Cardiac muscle cell (in vitro differentiated cells and primary cell): Measurements from ENCODE around the gene MAMLD1. TPM values are rescaled to one million over a fixed set of nuclear protein-coding genes. Genes with fewer than 3 reads are reported as not detected.

ENCODE experiments used
- DNase-seq, 2 donors: peaks; one replicate each; pipeline versions ENCODE4 v3.0.0 to v3.0.0-alpha.2; 2010 to 2017; ENCODE audit warnings: low read depth in 1 of 2, low spot score in 1 of 2
- H3K27ac ChIP-seq: fragments of 200-600 bp; sonication (generic); 2 replicates; pipeline ENCODE4 v1.5.1; 2016
- H3K27me3 ChIP-seq: fragments of 200-600 bp; sonication (generic); 2 replicates; pipeline ENCODE4 v1.6.0; 2016; ENCODE audit warnings: control low read depth
- H3K36me3 ChIP-seq: fragments of 200-600 bp; sonication (generic); 2 replicates; pipeline ENCODE4 v1.5.1; 2016; ENCODE audit warnings: control low read depth
- H3K4me1 ChIP-seq: fragments of 200-600 bp; sonication (generic); 2 replicates; pipeline ENCODE4 v1.8.1; 2017; ENCODE audit warnings: low read depth, mild to moderate bottlenecking, mixed run types
- H3K4me3 ChIP-seq: fragments of 200-600 bp; sonication (generic); 2 replicates; pipeline ENCODE4 v1.5.1; 2016; ENCODE audit warnings: mild to moderate bottlenecking
- H3K9me3 ChIP-seq: fragments of 200-600 bp; sonication (generic); 2 replicates; pipeline ENCODE4 v1.5.1; 2017; ENCODE audit warnings: low read depth, mild to moderate bottlenecking, control low read depth
- polyA plus RNA-seq: library from polyadenylated mRNA; unstranded; fragments of >200 nt; fragmentation: Nextera tagmentation; extraction: Ambion mirVana; gene quantifications from 2 replicates; pipeline ENCODE4 v1.2.1, GENCODE V29; 2016
- total RNA-seq: library from RNA; depleted of rRNA; stranded (reverse); fragments of >200 nt; gene quantifications from 2 replicates; pipeline ENCODE4 v1.2.3, GENCODE V29; 2016
- TF ChIP-seq, protein P1 (sequence below): IDR thresholded peaks from 2 replicates; pipeline ENCODE4 v1.5.1; 2012; ENCODE audit warnings: low read depth, mild to moderate bottlenecking, low read length

MAMLD1 gene
- total and polyA plus RNA-seq, 2 experiments from 2014 or later = 0.15 to 0.48 TPM

- Histone ChIP-seq H3K4me1 (no peaks in the 10 kb centered on the region), H3K36me3 (no peaks in the 10 kb centered on the region), H3K27me3 (no peaks in the 10 kb centered on the region), H3K9me3 (no peaks in the 10 kb centered on the region), H3K4me3 (no peak overlapping the region), H3K27ac (no peak overlapping the region)
- TF ChIP-seq, protein P1, sequence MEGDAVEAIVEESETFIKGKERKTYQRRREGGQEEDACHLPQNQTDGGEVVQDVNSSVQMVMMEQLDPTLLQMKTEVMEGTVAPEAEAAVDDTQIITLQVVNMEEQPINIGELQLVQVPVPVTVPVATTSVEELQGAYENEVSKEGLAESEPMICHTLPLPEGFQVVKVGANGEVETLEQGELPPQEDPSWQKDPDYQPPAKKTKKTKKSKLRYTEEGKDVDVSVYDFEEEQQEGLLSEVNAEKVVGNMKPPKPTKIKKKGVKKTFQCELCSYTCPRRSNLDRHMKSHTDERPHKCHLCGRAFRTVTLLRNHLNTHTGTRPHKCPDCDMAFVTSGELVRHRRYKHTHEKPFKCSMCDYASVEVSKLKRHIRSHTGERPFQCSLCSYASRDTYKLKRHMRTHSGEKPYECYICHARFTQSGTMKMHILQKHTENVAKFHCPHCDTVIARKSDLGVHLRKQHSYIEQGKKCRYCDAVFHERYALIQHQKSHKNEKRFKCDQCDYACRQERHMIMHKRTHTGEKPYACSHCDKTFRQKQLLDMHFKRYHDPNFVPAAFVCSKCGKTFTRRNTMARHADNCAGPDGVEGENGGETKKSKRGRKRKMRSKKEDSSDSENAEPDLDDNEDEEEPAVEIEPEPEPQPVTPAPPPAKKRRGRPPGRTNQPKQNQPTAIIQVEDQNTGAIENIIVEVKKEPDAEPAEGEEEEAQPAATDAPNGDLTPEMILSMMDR = no peak
- DNase-seq = peak in 1 of 2 donors; percentile 85
Measured at GRCh38 chrX:150324035-150324728, 38.9 kb upstream of the MAMLD1 start.

DNA sequence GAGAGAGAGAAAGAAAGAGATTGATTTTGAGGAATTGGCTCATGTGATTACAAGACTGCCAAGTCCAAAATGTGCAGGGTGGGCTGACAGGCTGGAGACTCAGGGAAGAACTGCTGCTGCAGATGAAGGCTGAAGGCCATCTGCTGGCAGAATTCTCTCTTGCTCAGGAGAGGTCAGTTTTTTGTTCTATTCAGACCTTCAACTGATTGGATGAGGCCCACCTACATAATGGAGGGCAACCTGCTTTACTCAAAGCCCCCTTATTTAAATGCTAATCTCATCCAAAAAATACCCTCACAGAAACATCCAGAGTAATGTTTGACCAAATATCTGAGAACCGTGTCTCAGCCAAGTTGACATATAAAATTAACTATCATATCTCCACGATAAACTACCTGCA, 38.2 kb upstream of the MAMLD1 start:
- DNase-seq = peak in 1 of 2 donors; percentile 8
- TF ChIP-seq, protein P1 = no peak
- no peaks in the 10 kb centered on the region for H3K36me3 ChIP-seq

GRCh38 chrX:150326541-150327247, 36.4 kb upstream of the MAMLD1 start:
- DNase-seq = no peak
- TF ChIP-seq, protein P1 = no peak
- H3K4me1 ChIP-seq = no peaks in the 10 kb centered on the region
- H3K27ac ChIP-seq = no peak overlapping the region
- H3K4me3 ChIP-seq = no peak overlapping the region
- H3K9me3 ChIP-seq = no peaks in the 10 kb centered on the region
- H3K36me3 ChIP-seq = no peaks in the 10 kb centered on the region
- no peaks in the 10 kb centered on the region for H3K27me3 ChIP-seq

More for the DNA sequence above, 38.2 kb upstream of the MAMLD1 start:
- no peak overlapping the region for H3K27ac ChIP-seq
- H3K4me3 ChIP-seq = no peak overlapping the region
- H3K27me3 ChIP-seq = no peaks in the 10 kb centered on the region
- no peaks in the 10 kb centered on the region for H3K9me3 ChIP-seq
- H3K4me1 ChIP-seq = no peaks in the 10 kb centered on the region

- H3K36me3 ChIP-seq = no peaks in the 10 kb centered on the region
- no peak overlapping the region for H3K4me3 ChIP-seq
- no peak overlapping the region for H3K27ac ChIP-seq
- H3K4me1 ChIP-seq = no peaks in the 10 kb centered on the region
- no peak for DNase-seq
- H3K9me3 ChIP-seq = no peaks in the 10 kb centered on the region
- no peaks in the 10 kb centered on the region for H3K27me3 ChIP-seq
- TF ChIP-seq, protein P1 = no peak
Measured at GRCh38 chrX:150329282-150329681, 33.8 kb upstream of the MAMLD1 start.

DNA sequence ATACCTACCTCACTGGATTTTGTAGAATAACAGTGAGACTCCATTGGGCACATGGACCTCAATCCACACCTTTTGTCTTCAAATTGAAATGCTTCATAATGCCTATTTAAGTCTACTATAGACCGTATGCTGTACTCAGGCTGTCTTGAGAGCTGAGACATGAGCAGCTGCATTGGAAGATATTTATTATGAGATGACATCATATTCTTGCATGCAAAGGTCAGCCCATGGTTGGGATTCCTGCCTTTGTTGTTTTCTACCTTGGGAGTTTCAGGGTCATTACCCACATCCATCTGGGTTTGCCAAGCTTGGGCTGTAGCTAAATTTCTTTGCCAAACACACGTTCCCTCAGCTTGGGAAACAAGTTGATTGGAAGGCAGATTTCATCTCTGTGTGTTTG, 33.2 kb upstream of the MAMLD1 start:
- DNase-seq = no peak
- no peaks in the 10 kb centered on the region for H3K9me3 ChIP-seq
- no peak overlapping the region for H3K27ac ChIP-seq

More for the DNA sequence above, 33.2 kb upstream of the MAMLD1 start:
- TF ChIP-seq, protein P1 = no peak
- H3K36me3 ChIP-seq = no peaks in the 10 kb centered on the region
- H3K27me3 ChIP-seq = no peaks in the 10 kb centered on the region
- H3K4me3 ChIP-seq = no peak overlapping the region
- H3K4me1 ChIP-seq = no peaks in the 10 kb centered on the region
